Panc1 (cell line): ENCODE data around the gene KCNMB3. TPM values are rescaled to one million over a fixed set of nuclear protein-coding genes. Genes with fewer than 3 reads are reported as not detected.
"Not testable (repeated sequence)": the region's sequence is repeated elsewhere in the genome, so short reads cannot be mapped to it uniquely, and the experiment has no call there.

ENCODE experiments used
- ATAC-seq: fragments of 200-7000 bp; cut with Tn5 transposase; 2 replicates; pipeline ENCODE4 v1.9.1; 2020; ENCODE audit warnings: mild to moderate bottlenecking, moderate library complexity
- BruUV-seq: library from RNA; stranded (reverse); fragments of 400-500 nt; replicated peaks from 2 replicates; lab custom pipeline; 2021; lab: Mats Ljungman, UMichigan
- CTCF ChIA-PET: fragments of 300-600 bp; sonication (Branson Sonifier 250); formaldehyde crosslinking; loops from one replicate; lab custom pipeline; 2022; ENCODE audit warnings: antibody characterized with exemption; lab: Charles Lee
- POLR2A ChIA-PET: fragments of 300-600 bp; sonication (Branson Sonifier 250); formaldehyde crosslinking; loops from one replicate; lab custom pipeline; 2022; ENCODE audit warnings: antibody characterized with exemption; lab: Charles Lee
- DNase-seq: peaks from one replicate; pipeline ENCODE4 v3.0.0-alpha.2; 2010; ENCODE audit warnings: low read depth, low spot score
- H3K27ac ChIP-seq: 2 replicates; pipeline ENCODE4 v1.5.1; 2011; ENCODE audit warnings: mild to moderate bottlenecking, low read length, inconsistent platforms
- H3K27me3 ChIP-seq: fragments of 200-500 bp; sonication (Bioruptor generic); 2 replicates; pipeline ENCODE4 v1.6.0; 2014; ENCODE audit warnings: low read length, inconsistent platforms; ENCODE audit not compliant: control insufficient read depth, insufficient read depth
- H3K36me3 ChIP-seq: fragments of 200-500 bp; sonication (Bioruptor generic); 2 replicates; pipeline ENCODE4 v1.5.1; 2014; ENCODE audit warnings: inconsistent platforms, mild to moderate bottlenecking, low read length, moderate library complexity; ENCODE audit not compliant: control insufficient read depth, insufficient read depth
- H3K4me1 ChIP-seq: 2 replicates; pipeline ENCODE4 v1.5.1; 2011; ENCODE audit warnings: inconsistent platforms, mild to moderate bottlenecking, low read length, moderate library complexity; ENCODE audit not compliant: control insufficient read depth, insufficient read depth
- H3K4me3 ChIP-seq, 2 experiments: 2 replicates each; pipeline ENCODE4 v1.5.1; 2011 to 2012; ENCODE audit warnings: low read depth in 2 of 2, low read length in 2 of 2, mild to moderate bottlenecking in 2 of 2, inconsistent platforms in 1 of 2, moderate library complexity in 1 of 2
- H3K9me3 ChIP-seq: fragments of 200-500 bp; sonication (Bioruptor generic); 2 replicates; pipeline ENCODE4 v1.5.1; 2014; ENCODE audit warnings: low read depth, mild to moderate bottlenecking, inconsistent platforms, low read length, moderate library complexity; ENCODE audit not compliant: control insufficient read depth, insufficient read depth
- CTCF ChIP-seq: fragments of 450-650 bp; IDR thresholded peaks from 2 replicates; pipeline ENCODE4 v1.5.1; 2017; ENCODE audit warnings: mild to moderate bottlenecking
- POLR2AphosphoS5 ChIP-seq: IDR thresholded peaks from 2 replicates; pipeline ENCODE4 v1.6.1; 2012; ENCODE audit warnings: mild to moderate bottlenecking, low read depth, low read length, moderate library complexity
- SIN3A ChIP-seq: IDR thresholded peaks from 2 replicates; pipeline ENCODE4 v1.6.1; 2012; ENCODE audit warnings: low read depth, mild to moderate bottlenecking, low read length, moderate library complexity, borderline replicate concordance; ENCODE audit not compliant: insufficient read depth
- TCF7L2 ChIP-seq: IDR thresholded peaks from 2 replicates; pipeline ENCODE4 v1.6.1; 2011; ENCODE audit warnings: mild to moderate bottlenecking, low read depth, low read length, inconsistent platforms
- in situ Hi-C: cut with HindIII; loops from 2 replicates; pipeline ENCODE4 v1.10.0; 2016; ENCODE audit warnings: low sequenced_read_pairs, low pct_unique_long_range_greater_than_20kb
- intact Hi-C: fragments of 100-400 bp; cut with micrococcal nuclease; formaldehyde crosslinking; loops from one replicate; pipeline ENCODE4 v1.10.0; 2022; ENCODE audit not compliant: unreplicated experiment
- total RNA-seq: library from RNA; stranded (reverse); gene quantifications from one replicate; pipeline ENCODE4 v1.2.1, GENCODE V29; 2021; ENCODE audit not compliant: unreplicated experiment
- TF ChIP-seq, protein P1 (sequence below), 2 experiments: IDR thresholded peaks; 2 replicates each; pipeline ENCODE4 v1.6.1; 2011 to 2012; ENCODE audit warnings: low read depth in 2 of 2, control low read depth in 1 of 2, low read length in 1 of 2, mild to moderate bottlenecking in 1 of 2, moderate library complexity in 1 of 2; ENCODE audit not compliant: insufficient read depth in 1 of 2

Gene KCNMB3
- total RNA-seq, 1 experiment from 2014 or later = 5.8 TPM

DNA sequence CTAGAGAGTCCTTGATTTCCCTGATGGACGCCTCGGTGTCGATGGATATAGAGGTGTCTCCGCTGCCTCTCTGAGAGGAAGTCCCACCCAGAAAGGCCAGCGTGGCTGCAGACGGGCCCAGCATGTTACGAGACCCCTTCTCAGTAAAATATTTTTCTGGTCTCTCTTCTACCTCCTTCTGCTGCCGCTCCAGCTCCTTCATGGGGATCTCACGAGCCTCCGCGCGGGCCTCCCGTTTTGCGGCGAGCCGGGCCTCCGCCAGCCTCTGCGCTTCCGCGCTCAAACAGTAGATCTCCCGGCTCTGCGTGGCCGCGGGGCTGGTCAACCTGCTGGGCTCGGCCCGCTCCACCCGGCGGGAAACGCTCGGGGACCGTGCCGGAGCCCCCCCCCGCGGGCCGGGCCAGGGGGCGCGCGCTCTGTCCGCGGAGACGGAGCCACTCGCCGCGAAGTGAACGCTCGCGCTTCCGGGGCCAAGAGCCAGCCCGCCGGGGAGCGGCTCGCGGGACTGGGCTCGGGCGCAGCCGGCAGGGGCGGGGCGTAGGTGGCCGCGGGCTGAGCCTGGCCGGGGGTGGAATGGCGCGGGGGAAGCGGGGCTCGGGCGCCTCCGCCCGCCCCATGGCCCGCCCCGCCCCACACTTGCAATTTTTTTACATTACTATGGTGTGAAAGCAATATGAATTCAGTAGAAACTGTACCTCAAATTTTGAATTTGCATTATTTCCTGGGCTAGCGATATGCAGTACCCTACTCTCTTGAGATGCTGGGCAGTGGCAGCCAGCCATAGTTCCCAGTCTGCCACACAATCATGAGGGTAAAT is 10.2 kb upstream of the KCNMB3 start:
- in situ Hi-C loops = no loop called here
- H3K4me3 ChIP-seq = peak overlapping the region; percentile 62 to 63
- H3K9me3 ChIP-seq = no peaks in the 10 kb centered on the region
- peak overlapping the region; percentile 79 for H3K27ac ChIP-seq
- DNase-seq (no peak), ATAC-seq (peak; percentile 99)
- peaks cover 5% of the 10 kb centered on the region; the same call in 1 of the 2 replicates for H3K4me1 ChIP-seq
- CTCF ChIA-PET = interaction anchor here (0.7 kb wide), 1 partner anchor 11 kb away, joined by 3 read pairs; no protein-coding TSS in a partner anchor
- peaks cover 3% of the 10 kb centered on the region; the same call in 1 of the 2 replicates for H3K27me3 ChIP-seq
- POLR2A ChIA-PET = no interaction called here
- H3K36me3 ChIP-seq = no peaks in the 10 kb centered on the region
- intact Hi-C loops = no loop called here
- no TSS peak for BruUV-seq
- TF ChIP-seq TCF7L2 = 0 out of 2 replicates have a peak, but pooled peaks have one; percentile 19
- TF ChIP-seq SIN3A = no peak; the same call in 1 of the 2 replicates
- peak; percentile 68; the same call in 1 of the 2 replicates for TF ChIP-seq POLR2AphosphoS5
- TF ChIP-seq, protein P1, sequence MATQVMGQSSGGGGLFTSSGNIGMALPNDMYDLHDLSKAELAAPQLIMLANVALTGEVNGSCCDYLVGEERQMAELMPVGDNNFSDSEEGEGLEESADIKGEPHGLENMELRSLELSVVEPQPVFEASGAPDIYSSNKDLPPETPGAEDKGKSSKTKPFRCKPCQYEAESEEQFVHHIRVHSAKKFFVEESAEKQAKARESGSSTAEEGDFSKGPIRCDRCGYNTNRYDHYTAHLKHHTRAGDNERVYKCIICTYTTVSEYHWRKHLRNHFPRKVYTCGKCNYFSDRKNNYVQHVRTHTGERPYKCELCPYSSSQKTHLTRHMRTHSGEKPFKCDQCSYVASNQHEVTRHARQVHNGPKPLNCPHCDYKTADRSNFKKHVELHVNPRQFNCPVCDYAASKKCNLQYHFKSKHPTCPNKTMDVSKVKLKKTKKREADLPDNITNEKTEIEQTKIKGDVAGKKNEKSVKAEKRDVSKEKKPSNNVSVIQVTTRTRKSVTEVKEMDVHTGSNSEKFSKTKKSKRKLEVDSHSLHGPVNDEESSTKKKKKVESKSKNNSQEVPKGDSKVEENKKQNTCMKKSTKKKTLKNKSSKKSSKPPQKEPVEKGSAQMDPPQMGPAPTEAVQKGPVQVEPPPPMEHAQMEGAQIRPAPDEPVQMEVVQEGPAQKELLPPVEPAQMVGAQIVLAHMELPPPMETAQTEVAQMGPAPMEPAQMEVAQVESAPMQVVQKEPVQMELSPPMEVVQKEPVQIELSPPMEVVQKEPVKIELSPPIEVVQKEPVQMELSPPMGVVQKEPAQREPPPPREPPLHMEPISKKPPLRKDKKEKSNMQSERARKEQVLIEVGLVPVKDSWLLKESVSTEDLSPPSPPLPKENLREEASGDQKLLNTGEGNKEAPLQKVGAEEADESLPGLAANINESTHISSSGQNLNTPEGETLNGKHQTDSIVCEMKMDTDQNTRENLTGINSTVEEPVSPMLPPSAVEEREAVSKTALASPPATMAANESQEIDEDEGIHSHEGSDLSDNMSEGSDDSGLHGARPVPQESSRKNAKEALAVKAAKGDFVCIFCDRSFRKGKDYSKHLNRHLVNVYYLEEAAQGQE (IDR thresholded peaks at IDR 0.05; ENCODE audit: insufficient read depth in 1 of 2, low read depth in 2 of 2, low read length in 1 of 2) = no peak
- no peak for TF ChIP-seq CTCF

DNA sequence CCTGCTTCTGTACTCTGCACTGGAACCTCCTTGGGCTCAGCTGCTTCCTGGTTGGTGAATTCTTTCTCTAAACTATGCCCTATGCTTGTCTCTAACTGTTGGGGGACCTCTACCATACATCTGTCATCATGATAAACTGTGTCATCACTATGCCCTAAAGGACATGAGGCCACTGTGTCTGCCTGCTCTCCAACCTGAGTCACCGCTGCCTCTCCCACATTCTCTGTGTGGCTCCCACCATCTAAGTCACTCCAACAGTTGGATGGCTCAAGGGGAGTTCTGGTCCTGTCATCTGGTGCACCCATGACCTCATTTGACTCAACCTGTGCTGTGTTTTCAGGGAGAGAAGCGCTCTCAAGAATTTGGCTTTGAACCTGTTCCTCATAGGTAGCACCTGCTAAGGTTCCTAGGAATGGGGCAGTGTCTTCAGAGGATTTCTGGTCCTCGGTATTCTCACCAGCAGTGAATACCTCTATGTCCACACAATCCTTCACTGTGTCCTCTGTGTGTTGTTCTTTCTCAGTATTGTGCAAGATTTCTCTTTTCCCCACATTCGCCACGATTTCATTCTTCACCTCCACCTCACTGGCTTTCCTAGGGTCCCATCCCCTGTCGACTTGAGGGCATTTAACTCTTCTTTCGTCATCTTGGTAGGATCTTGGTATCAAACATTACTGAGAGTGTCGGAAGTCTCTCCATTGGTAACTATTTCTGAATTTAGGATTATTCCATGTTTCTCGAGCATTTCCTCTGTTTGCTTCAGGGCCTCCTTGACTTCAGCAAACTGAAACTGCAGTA is 9.2 kb upstream of the KCNMB3 start:
- CTCF ChIA-PET = interaction anchor here (0.7 kb wide), 1 partner anchor 12 kb away, joined by 3 read pairs; no protein-coding TSS in a partner anchor
- in situ Hi-C loops, POLR2A ChIA-PET, H3K36me3 ChIP-seq, intact Hi-C loops, H3K4me1 ChIP-seq, H3K27me3 ChIP-seq, H3K9me3 ChIP-seq, ATAC-seq, DNase-seq: not testable (repeated sequence)
- H3K27ac ChIP-seq = peak overlapping the region; percentile 73
- BruUV-seq = TSS peak; percentile 72
- H3K4me3 ChIP-seq = peak overlapping the region; percentile 62 to 63
